Measurements from ENCODE around the gene PCNP.

DNA sequence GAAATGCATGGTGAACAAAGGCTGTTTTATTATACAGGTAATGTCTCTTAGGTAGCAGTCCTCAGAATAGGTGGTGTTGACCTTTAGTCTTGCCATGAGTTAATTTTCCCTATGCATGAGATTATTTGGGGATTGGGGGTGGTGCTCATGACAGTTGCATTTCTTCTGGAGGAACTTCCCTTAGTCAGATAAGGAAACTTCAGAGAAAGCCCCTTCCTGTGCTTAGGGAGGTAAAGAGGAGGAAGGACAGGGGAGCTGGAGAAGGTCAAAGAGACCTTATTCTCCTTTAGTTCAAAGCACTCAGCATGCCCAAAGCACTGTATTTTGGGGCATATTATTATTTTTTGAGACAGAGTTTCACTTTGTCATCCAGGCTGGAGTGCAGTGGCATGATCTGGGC is 55.2 kb downstream of the PCNP start:
- TF ChIP-seq, protein P1, sequence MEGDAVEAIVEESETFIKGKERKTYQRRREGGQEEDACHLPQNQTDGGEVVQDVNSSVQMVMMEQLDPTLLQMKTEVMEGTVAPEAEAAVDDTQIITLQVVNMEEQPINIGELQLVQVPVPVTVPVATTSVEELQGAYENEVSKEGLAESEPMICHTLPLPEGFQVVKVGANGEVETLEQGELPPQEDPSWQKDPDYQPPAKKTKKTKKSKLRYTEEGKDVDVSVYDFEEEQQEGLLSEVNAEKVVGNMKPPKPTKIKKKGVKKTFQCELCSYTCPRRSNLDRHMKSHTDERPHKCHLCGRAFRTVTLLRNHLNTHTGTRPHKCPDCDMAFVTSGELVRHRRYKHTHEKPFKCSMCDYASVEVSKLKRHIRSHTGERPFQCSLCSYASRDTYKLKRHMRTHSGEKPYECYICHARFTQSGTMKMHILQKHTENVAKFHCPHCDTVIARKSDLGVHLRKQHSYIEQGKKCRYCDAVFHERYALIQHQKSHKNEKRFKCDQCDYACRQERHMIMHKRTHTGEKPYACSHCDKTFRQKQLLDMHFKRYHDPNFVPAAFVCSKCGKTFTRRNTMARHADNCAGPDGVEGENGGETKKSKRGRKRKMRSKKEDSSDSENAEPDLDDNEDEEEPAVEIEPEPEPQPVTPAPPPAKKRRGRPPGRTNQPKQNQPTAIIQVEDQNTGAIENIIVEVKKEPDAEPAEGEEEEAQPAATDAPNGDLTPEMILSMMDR (IDR thresholded peaks at IDR 0.05; ENCODE audit: low read depth, low read length, poor library complexity, severe bottlenecking) = no peak
- TF ChIP-seq EZH2phosphoT487 (IDR thresholded peaks at IDR 0.05; ENCODE audit: borderline replicate concordance, low read length) = no peak

All from DOHH2 (cell line).